ENCODE data around the gene LAMP5. TPM values are rescaled to one million over a fixed set of nuclear protein-coding genes. Genes with fewer than 3 reads are reported as not detected.

Gene LAMP5
- total and polyA plus RNA-seq, 9 of the 15 experiments (the other 6 are each of a cell fraction or from before 2014, with no cell fraction given): not detected

DNA sequence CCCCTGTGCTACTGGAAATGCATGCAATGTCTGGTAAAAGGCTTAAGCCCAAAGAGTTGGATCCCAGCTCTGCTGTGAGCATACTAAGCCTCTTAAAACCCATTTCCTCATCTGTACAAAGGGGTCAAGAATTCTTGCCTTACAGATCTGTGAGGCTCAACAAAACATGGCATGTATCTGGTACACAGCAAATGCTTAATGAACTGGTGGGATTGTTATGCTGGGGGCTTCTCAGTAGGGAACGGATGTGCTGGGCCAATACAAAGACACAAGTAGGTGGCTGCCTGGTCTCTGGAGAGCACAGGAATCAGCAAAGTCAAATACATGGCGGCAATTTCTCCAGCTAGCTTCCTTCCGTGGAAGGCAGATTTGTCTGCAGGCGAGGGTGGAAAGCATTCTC lies 62.3 kb downstream of the LAMP5 start:
- no peaks in the 10 kb centered on the region for H3K9me3 ChIP-seq (replicated peaks; ENCODE audit: control insufficient read depth, insufficient read depth, low read depth, low read length)
- no peak for FAIRE-seq
- POLR2A ChIA-PET: no interaction called here

More for the DNA sequence above, 62.3 kb downstream of the LAMP5 start:
- WGBS (ENCODE audit: insufficient coverage, low coverage, missing lambda C conversion rate): 0% methylated on average over 3 of the region's 4 CpGs
- no peaks in the 10 kb centered on the region for H3K79me2 ChIP-seq (ENCODE audit: control insufficient read depth, insufficient read depth, low read length)
- H3K4me1 ChIP-seq (replicated peaks in 1 of 2; ENCODE audit: control insufficient read depth in 2 of 2, insufficient read depth in 2 of 2, low read length in 2 of 2): no peaks in the 10 kb centered on the region
- no peak overlapping the region for H3K9ac ChIP-seq (ENCODE audit: insufficient read depth in 1 of 2, low read depth in 2 of 2, low read length in 2 of 2)
- H2AFZ ChIP-seq (ENCODE audit: low read depth, low read length): no peak overlapping the region
- ATAC-seq (no peak), DNase-seq (ENCODE audit: extremely low read depth in 1 of 4, low spot score in 3 of 4) (no peak)
- H4K20me1 ChIP-seq (replicated peaks; ENCODE audit: control insufficient read depth, insufficient read depth, low read length): no peaks in the 10 kb centered on the region
- in situ Hi-C loops (cut with MboI) (no loop called here), intact Hi-C loops (cut with micrococcal nuclease) (no loop called here)
- H3K4me2 ChIP-seq (ENCODE audit: insufficient read depth, low read length): no peak overlapping the region
- BruUV-seq (replicated peaks): no TSS peak
- H3K27ac ChIP-seq (ENCODE audit: extremely low read depth, low read depth, low read length): no peak overlapping the region
- CTCF ChIA-PET (ENCODE audit: low intra/inter-chr PET ratio): no interaction called here
- H3K27me3 ChIP-seq (ENCODE audit: control insufficient read depth in 2 of 2, insufficient read depth in 2 of 2, low read length in 2 of 2): no peaks in the 10 kb centered on the region
- H3K36me3 ChIP-seq (ENCODE audit: control insufficient read depth, insufficient read depth, low read length): no peaks in the 10 kb centered on the region
- TF ChIP-seq SAP30 (IDR thresholded peaks at IDR 0.05; ENCODE audit: borderline replicate concordance, insufficient read depth, low read depth, low read length, poor library complexity, severe bottlenecking): no peak
- no peak for TF ChIP-seq SAFB (IDR thresholded peaks at IDR 0.05; ENCODE audit: borderline replicate concordance, low read depth, low read length)
- TF ChIP-seq NCOA6 (IDR thresholded peaks at IDR 0.05): no peak
- TF ChIP-seq, protein P1, sequence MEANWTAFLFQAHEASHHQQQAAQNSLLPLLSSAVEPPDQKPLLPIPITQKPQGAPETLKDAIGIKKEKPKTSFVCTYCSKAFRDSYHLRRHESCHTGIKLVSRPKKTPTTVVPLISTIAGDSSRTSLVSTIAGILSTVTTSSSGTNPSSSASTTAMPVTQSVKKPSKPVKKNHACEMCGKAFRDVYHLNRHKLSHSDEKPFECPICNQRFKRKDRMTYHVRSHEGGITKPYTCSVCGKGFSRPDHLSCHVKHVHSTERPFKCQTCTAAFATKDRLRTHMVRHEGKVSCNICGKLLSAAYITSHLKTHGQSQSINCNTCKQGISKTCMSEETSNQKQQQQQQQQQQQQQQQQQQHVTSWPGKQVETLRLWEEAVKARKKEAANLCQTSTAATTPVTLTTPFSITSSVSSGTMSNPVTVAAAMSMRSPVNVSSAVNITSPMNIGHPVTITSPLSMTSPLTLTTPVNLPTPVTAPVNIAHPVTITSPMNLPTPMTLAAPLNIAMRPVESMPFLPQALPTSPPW (CRISPR knock-in tag; IDR thresholded peaks at IDR 0.05): no peak
- TF ChIP-seq, protein P2, sequence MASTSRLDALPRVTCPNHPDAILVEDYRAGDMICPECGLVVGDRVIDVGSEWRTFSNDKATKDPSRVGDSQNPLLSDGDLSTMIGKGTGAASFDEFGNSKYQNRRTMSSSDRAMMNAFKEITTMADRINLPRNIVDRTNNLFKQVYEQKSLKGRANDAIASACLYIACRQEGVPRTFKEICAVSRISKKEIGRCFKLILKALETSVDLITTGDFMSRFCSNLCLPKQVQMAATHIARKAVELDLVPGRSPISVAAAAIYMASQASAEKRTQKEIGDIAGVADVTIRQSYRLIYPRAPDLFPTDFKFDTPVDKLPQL (IDR thresholded peaks at IDR 0.05; ENCODE audit: extremely low read depth, insufficient read length): no peak
- no peak for TF ChIP-seq ELF1 (tag; IDR thresholded peaks at IDR 0.05)
- no peak for TF ChIP-seq DDX20 (tag; IDR thresholded peaks at IDR 0.05; ENCODE audit: low read depth)
- TF ChIP-seq NCOA4 (IDR thresholded peaks at IDR 0.05; ENCODE audit: partially characterized antibody): no peak
- no peak for TF ChIP-seq ARID1B (IDR thresholded peaks at IDR 0.05)
- TF ChIP-seq, protein P3, sequence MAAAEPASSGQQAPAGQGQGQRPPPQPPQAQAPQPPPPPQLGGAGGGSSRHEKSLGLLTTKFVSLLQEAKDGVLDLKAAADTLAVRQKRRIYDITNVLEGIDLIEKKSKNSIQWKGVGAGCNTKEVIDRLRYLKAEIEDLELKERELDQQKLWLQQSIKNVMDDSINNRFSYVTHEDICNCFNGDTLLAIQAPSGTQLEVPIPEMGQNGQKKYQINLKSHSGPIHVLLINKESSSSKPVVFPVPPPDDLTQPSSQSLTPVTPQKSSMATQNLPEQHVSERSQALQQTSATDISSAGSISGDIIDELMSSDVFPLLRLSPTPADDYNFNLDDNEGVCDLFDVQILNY (CRISPR knock-in tag; IDR thresholded peaks at IDR 0.05): no peak
- no peak for TF ChIP-seq BRCA1 (IDR thresholded peaks at IDR 0.05)
- no peak for TF ChIP-seq BRCA1 (CRISPR knock-in tag; IDR thresholded peaks at IDR 0.05)
- no peak for TF ChIP-seq PURB (CRISPR knock-in tag; IDR thresholded peaks at IDR 0.05; ENCODE audit: low read depth)
- no peaks in the 10 kb centered on the region for H3K9me1 ChIP-seq (ENCODE audit: control insufficient read depth, insufficient read depth, low read length)
- no peak overlapping the region for H3K4me3 ChIP-seq

All from K562 (cell line).